HG03571 (cell line): Measurements from ENCODE around the gene MMEL1.

ENCODE experiments used
- ATAC-seq: cut with Tn5 transposase; IDR thresholded peaks from one replicate; pipeline ENCODE4 v1.9.1; 2021; ENCODE audit not compliant: unreplicated experiment

The MMEL1 gene

DNA sequence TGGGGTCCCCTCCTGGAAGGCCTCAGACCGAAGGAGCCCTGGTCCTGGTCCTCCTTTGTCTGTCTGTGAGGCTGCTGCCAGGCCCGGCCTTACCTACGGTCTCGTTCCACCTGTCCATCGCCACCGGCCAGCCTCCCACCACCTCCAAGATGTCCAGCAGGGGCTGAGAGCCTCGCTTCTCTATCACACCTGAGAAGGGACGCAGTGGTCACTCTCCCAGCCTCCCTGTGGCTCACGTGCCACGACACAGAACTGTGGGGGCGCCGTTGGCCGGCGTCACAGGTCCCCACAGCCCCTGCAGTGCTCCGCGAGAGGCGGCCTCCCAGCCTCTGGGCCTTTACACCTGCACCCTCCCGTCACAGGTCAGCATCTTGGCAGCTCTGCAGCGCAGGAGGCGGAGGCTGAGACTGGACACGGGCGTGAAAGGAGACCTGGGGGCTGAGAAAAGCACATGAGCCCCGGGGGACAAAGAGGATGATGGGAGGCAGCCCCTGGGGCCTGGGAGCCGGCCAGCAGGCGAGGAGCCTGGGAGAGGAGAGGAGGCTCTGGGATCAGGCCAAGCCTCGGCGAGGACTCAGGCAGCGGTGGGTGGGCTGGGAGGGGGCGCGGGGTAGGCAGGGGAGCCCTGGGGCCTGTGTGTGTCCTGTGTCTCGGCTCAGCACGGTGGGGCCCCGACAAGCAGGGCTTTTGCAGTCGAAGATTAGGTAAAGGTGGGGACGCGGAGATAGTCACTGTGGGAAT, 25.8 kb downstream of the MMEL1 start:
- no peak for ATAC-seq

DNA sequence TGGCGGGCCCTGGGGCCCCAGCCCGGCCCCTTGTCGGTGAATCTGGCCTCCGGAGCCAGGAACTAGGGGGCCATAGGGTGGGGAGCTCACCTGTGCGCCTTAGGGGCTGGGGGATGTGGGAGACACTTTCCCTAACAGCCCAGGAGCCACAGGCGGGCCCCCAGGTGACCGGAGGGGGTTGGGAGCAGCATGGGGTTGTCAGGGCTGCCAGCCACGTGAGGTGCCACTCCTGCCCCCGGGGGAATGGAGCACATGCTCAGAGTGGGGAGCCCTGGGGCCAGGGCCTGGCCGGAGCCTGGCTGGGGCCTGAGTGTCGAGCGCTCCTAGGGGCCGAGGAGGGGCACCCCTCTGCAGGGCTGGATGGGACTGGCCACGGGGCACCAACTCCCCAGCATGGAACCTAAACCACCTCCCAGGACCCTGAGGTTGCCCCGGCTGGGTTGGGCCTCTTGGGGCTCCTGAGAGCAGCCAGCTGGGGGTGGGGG, 26.4 kb downstream of the MMEL1 start:
- ATAC-seq, result no peak

DNA sequence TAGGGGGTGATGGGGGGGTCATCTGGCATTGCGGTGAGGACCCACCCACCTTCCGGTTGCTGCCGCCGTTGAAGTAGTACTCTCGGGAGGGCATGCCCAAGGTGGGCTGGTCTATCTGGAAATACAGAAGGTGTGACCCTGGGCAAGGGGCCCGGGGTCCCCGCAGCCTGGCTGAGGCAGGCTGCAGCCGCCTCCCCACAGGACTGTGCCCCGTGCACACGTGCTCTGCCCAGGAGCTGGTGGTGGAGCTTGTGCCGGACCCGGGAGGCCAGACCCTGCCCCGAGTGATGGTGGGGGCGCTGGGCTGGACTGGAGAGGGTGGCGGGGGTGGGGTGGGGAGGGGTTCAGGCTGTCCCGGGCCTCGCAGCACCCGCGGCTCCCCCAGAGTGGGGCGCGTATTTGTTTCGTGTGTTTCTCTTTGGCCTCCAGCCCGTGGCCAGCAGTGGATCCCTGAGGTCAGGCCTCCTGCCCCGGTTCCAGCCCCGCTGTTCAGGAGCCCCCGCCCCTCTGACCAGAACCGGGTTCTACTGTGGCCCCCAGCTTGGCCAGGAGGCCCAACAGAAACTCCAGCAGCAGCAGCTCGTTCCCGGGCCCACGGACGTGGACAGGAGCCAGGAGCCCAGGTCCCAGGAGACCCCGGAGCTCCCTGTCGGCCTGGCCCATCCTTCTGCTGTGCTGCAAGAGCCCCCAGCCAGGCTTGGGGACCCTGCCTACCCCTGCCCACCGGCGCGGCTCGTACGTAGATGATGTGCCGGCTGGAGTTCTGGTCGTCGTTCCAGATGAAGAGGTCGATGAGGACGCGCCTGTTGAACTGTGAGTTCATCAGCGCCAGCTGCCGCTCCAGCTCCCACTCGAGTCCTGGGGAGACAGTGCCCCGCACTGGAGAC, 27.1 kb downstream of the MMEL1 start:
- ATAC-seq, result no peak

DNA sequence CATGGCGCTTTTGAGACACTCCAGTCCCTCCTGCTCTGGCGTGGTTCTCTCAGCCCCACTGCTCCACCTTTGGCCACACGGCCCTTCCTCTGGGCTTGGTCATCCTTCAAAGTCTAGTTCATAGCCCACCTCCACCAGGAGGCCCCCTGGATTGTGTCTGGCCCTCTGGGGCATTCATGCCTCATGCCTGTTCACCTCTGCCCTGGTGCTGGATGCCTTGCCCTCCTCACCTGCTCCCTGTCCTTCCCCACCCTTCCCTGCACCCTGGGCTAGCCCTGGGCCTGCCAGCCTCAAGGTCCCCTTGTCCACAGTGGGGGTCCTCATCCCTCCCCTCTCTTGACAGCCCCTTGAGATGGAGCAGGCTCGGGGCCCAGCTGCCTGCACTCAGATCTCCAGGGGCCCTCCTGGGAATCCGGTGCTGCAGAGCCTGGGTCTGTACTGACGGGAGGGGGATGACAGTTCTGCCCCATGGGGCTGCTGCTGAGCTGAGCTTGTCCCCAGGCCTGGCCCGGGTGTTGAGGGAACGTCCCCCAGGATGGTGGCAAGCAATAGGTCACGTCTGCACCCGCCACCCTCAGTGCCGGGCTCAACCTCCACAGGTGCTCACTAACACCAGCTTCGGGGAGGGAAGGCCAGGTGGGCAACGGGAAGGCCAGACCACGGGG, 27.8 kb downstream of the MMEL1 start:
- no peak for ATAC-seq

DNA sequence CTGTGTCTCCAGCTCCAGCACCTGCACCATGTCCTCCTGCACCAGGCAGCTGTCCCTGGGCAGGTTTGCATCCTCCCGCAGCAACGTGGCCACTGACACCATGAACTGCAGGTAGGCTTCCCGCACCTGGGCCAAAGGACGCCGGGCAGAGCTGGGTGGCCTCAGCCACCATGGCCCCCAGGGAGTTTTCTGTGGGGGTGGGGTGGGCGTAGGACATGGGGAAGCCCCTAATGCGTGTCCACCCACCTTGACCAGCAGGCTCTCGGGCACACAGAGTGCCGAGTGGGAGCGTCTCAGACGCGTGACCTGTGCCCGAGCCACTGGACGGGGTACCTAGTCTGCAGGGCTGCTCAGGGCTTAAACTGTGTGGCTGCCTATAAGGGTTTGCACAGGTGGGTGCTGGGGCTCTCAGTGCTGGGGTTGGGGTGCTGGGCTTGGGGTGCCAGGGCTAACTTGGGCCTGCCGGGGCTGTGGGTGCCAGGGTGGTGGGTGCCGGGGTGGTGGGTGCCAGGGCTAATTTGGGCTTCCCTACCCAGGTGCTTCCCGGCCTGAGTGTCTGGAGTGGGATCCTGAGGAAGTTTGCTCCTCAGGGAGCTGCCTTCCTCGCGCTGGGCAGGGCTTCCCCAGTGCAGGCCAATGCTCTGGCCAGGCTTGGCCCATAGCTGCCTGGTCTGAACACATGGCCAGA, 28.5 kb downstream of the MMEL1 start:
- ATAC-seq, result no peak

DNA sequence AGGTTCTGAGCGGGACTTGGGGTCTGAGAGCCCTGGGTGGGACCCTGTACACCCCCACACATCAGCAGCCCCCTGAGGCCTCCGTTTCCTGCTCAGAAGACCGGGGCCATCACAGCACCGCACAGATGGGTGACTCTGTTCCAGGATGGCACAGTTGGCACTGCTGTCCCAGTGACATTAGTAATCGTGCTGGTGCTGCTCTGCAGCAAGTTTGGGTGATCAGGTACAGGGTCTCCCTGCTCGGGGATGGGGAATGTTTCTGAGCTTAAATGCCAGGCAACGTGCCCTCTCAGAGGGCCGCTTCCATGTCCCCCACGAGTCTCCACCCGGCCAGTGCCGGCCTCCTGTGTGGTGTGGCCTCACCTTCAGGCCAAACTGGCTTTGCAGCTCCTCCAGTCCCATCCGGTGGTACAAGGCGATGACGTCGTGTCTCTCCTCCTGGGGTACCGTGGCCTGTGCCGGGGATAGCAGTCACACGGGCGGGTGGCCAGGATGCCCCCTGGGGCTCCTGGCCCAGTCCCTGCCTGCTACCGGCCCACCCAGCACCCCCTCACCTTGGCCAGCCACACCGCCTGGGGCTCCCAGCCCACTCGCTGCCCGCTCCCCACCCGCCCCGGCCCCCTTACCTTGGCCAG, 29.2 kb downstream of the MMEL1 start:
- no peak for ATAC-seq

DNA sequence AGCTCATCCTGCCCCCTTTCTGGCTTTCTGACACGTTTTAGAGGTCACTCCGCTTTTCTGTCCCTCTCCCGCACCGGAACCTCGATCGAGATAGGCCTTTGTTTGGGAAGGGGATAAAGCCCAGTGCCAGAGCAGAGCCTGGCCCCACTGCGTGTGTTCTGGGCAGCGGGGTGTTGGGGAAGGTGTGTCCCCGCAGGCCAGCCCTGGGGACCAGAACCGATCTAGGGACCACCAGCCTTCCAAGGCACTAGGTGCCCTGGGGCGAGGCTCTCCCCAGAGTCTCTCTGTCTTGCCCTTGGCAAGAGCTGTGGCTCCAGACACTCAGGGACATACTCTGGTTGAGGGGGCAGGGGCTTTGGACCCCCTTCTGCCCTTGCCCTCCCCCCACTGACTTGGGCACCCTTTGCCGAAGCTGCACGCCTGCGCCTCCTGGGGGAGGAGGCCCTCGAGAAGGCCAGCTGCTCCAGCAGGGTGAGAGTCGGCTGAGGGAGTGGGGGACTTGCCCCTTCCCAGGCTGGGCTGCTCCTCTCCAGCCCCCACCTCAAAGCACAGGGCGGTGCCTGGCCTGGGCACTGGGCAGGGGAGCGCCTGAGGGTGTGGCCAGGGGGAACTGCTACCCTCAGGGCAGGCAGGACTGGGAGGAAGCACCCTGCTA, 29.8 kb downstream of the MMEL1 start:
- no peak for ATAC-seq

DNA sequence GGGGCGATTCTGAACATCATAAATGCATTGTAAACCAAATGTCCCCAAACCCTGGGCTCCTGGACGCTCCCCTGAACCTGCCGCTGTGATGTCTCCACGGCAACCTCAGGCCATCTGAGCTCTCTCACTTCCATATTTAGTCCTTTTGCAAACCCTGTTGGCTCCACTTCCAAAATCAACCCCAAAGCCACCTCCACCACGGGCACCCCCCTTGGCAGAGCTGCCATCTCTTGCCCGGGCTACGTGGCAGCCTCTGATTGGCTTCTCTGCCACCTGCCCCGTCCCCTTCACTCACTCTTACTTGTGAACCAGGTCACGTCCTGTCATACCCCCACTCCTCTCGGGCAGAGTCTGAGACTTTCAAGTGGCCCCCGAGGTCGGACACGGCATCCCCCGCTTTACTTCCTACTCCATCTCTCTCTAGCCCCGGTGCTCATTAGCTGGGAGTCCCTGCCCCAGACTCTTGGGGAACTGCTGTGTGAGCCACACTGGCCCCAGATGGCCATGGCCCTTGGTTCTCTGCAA, 30.4 kb downstream of the MMEL1 start:
- no peak for ATAC-seq

DNA sequence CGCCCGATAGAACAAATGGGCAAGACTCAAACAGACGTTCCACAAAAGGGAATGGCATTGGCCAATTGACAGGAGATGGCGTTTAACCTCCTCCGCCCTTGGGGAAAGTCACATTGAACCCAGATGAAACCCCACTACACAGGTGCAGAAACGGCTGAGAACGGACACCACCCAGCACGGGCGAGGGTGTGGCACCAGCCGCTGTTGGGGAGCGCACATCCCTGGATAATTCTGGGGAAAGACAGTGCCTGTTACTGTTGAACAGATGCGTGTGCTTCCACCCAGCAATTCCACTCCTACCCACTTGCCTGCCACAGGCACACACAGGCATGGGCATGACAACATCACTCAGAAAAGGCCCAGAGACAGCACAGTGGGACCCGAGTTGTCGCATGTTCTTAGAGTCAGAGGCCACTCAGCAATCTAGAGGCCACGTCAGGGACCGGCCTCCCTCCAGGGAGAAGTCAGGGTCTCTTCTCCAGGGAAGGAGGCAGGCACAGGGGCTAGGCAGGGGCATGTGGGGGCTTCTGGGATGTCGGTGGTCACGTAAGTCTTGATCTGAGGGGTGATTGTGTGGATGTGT, 31.0 kb downstream of the MMEL1 start:
- ATAC-seq, result no peak

DNA sequence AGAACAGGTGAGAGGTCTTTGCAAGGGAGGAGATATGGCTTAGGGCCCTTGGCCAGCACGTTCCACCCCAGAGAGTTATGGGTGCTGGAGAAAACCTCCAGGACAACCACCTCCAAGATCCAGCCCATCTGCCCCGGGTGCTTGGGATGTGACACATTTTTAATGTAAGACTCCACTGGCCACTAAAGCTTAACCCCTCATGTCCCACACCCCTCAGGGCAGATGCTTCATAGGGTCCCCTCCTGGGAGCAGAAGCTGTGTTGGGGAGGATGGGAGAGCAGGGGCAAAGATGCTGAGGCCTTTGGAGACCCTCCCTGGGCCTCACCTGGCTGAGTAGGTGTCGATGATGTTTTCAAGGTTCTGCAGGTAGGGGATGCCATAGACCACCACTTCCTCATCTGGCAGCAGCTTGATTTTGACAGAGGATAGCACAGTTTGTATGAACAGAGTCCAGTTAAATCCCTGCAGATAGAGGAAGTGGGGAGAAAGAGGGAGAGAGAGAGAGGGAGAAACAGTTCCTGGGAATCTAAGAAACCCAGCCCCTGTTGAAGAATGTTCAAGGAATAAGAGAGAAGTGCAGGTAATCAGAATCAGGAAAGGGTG, 34.4 kb downstream of the MMEL1 start:
- ATAC-seq, result no peak

DNA sequence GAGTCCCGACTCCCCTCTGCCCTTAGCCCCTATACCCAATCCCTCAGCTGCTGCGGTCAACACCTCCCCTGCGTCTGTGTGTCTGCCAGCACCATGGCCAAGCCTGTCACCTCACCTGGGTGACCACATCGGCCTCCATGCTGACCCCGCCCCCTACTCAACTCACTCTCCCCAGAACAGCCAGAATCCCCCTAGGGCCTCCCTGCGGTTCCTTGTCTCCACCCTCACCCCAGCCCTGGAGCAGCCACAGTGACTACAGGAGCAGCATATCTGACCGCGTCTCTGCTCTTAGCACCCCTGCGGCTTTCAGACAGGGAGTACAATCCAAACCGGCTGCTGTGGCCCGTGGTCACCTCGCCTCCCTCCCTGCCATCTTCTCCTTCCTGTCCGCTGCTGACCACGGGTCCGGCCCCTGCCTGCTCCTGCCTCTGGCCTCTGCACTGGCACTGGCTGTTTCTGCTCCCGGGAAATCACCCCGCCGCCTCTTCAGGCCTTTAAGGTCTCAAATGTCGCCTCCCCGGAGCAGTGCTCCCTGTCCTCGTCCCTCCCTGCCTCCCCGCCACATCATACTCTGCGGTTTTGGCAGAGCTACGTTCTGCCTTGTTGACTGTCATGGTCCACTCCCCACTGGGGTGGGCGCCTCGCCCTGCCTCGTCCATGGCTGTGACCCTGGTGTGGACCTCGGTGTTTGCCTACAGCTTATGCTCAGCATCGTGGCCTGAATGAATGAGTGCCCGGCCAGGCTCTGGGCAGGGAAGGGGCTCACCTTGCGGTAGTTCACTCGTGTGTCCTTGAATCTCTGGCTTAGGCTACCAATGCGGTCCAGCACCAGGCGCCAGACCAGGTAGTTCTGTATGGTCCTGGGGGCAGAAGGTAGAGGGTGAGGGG, 35.1 kb downstream of the MMEL1 start:
- ATAC-seq, result no peak

DNA sequence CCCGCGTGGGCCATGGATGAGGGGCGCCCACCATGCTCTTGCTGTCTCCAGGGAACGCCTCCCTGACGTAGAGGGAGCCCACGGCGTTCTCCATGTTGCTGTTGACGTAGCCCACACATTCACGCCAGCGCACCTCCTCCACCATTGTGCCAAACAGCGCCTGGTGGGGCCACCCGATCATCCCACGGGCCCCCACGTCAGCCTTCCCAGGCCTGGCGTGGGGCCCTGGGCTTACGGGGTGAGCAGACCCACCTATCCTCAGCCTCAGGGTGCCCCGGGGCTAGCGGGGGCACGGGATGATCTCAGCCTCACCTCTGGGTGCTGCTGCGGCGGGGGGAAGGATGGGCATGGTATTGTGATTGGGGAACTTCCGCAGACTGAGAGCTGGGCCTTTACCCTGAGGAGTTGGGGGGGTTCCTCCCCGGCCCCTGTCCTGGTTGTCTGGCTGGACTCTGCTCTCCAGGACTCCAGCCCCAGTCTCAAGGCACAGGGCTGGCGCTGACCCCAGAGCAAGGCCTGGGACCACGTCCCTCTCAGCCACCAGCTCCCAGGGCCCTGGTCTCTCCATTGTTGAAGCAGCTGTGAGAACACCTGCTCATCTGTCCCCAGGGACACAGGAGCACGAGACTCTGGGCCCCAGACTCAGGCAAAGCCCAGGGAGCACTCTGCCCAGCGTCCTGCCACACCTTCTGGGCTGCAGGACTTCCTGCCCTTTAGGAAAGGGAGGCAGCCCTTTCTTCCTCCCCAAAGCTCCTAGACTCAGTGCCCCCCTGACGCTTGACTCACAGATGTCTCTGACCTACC, 36.1 kb downstream of the MMEL1 start:
- no peak for ATAC-seq

DNA sequence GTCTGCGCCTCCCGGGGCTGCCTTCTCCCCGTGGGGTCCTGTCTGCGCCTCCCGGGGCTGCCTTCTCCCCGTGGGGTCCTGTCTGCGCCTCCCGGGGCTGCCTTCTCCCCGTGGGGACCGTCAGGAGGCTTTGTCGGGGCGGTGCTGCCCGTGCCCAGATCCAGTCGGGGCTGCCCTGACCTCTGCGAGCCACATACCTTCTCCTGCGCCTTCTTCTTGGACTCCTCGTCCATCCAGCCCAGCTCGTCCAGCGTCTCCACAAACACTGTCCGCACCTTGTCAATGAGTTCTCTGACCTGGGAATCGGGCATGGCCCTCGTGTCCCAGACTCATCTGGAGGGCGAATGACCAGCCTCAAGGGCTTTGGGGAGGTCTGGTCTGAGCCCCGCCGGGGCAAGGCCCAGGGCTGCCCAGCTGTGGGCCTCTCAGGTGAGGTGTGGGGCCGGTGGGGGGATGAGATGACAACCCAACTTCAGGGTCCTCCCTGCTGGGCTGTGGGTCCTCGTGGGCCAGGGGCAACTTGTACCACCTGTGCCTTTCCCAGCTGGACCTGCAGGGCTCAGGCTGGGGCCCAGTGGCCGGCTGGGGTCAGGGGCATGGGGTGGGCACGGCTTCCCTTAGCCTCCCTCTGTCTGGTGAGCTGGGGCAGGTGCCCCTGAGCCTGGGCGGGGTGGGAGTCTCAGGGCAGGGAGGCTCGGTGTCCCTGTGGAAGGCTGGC, 36.8 kb downstream of the MMEL1 start:
- ATAC-seq, result no peak

DNA sequence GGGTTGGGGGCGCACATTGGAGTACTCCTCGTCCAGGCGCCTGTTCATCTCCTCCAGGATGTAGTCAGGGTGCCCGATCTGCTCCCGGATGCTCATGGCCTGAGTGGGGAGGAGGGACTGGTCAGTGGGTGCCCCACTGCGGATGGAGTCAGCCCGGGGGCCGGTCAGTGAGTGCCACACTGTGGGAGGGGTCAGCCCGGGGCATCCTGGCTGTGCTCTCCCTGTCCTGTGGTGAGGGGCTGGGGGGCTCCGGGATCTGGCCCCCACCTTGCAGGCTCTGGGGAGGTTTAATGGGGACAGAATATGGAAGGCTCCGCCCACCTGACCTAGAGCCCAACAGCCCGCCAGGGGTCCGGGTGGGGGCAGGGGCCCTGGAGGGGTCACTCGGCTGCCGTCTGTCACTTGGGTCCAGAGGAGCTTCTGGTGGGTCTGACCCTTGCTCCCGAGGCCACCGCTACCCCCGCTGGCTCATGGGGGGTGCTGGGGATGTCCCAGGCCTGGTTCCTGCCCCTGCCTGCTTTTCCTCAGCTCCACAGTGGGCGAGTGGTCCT, 37.5 kb downstream of the MMEL1 start:
- no peak for ATAC-seq

DNA sequence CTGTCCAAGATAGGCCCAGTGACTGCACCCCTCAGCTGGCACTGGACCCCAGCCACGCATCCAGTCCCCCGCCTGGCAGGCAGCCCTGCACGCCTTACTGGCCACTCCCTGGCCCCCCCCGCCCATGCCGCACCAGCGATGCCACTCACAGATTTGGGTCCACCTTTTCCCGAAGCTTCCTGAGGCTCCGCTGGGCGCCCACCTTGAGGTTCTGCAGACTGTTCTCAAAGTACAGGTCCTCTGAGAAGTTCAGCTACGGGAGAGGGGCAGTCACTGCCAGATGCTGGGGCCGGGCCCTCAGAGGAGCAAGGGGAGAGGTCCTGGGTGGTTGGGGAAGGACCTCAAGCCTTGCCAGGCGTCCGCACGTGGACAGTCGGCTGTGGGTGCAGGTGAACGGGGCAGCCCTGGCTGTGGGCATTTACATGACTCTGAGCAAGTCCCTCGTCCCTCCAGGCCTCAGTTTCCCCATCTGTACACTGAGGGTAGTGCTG, 38.1 kb downstream of the MMEL1 start:
- ATAC-seq, result no peak

DNA sequence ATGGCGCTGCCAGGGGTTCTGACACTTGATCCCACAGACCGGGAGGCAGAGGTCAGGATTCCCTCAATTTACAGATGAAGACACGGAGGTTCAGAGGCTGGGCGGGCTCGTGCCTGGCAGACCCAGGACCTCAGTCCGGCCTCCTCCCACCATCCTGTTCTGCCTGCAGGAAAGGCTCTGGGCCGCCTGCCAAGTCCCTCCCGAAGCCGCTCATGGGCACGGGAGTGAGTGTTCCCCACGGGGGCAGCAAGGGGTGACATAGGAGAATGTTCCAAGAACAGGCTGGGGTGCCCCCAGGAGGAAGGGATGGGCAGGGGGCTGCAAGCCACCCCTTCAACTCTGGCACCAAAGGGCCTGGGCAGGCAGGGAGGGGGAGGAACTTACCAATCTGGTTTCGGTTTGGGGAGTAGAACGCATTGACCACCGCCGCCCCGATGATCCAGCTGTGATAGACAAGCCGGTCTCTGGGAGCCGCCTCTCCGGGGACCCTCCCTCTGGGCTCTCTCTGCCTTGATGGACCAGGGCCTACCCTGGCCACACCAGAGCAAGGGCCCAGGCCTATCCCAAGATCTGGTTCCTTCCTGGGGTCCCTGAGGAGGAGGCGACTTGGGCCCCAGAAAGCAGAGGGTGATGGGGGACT, 38.7 kb downstream of the MMEL1 start:
- ATAC-seq, result no peak
